ENCODE measurements around the gene ZNF284.
"Not testable (repeated sequence)": the region's sequence is repeated elsewhere in the genome, so short reads cannot be mapped to it uniquely, and the experiment has no call there.

ZNF284 gene

GRCh38 chr19:44111910-44112463, 40.0 kb downstream of the ZNF284 start:
- DNase-seq (ENCODE audit: low spot score), result peak; percentile 96

DNA sequence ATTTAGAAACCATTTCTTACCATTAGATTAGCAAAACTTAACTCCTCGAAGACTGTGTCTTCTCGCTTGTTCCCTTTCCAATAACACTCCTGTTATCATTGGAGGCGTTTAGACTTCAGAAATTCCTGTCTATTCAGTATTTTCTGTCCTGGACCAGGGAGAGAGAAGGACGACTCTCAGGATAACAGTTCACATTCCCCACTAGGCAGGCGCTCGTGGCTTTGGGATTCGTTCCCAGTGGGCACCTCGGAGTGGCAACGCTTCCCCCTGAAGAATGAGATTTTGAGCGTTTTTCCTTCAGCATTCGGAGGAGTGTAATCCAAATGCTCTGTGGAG, 40.8 kb downstream of the ZNF284 start:
- no peak for DNase-seq (ENCODE audit: low spot score)

DNA sequence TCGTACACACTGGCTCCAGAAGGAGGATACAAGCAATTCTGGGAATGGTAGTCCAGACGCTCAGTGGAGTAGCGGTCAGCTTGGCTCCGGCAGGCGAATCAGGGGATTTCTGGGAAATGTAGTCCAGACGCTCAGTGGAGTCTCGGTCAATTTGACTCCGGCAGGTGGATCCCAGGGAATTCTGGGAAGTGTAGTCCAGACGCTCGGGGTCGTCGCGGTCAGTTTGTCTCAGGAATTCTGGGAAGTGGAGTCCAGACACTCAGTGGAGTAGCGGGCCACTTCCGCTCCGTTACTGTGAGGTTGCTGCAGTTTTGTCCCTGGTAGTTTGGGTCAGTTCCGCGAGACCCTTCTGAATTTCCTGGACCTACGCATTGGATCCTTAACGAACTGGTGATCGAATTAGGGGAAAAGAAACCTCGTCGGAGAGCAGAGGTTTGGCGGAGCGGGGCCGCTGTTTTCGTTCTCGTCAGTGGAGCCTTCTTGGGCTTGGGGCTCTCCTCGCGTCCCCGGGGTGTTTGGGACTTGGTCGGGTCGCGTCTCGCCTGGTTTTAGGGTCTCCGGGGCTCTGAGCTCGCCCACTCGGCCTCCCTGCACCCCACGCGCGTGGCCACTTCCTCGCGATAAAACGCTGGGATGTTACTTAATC, 41.3 kb downstream of the ZNF284 start, which contains the start of gene ZNF225:
Gene ZNF225 (plus strand): TSS at position 262 of the 646 bp plus-strand sequence. CDS start 2,429 bp downstream, outside the sequence.
- peak; percentile 99 for DNase-seq (ENCODE audit: low spot score)

DNA sequence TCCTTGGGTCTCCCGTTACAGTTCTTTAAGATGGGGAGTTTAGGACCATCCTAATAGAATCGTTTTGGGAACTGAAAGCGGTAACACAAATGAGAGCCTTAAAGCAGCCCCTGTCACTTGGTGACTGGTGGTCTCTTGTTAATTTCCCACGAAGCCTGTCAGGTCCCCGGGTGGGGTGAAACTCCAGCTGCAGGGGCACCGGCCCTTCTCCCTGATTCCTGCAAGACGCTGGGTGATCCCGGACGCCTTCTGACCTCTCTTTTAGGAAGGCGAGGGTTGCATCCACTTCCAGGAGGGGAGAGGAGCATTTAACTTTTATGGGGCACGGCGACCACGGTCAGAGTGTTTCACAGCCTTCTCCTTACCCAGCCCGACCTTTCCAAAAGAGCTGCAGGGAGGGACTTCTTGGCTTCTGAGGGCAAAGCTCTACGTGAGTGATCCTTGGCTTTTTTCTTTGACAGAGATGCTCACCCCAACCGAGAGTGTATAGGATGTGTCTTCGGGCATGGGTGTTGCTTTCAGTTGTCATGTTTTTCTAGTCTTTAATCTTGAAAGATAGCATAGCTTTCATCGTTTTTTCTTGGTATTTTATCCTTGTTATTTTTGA, 41.9 kb downstream of the ZNF284 start:
- peak; percentile 39 for DNase-seq (ENCODE audit: low spot score)

DNA sequence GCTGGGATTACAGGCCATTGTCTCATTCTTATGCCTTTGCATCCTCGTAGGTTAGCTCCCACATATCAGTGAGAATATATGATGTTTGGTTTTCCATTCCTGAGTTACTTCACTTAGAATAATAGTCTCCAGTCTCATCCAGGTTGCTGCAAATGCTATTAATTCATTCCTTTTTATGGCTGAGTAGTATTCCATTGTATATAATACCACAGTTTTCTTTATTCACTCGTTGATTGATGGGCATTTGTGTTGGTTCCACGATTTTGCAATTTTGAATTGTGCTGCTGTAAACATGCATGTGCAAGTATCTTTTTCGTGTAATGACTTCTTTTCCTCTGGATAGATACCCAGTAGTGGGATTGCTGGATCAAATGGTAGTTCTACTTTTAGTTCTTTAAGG, 49.2 kb downstream of the ZNF284 start:
- DNase-seq (ENCODE audit: low spot score), result not testable (repeated sequence)

- no peak for DNase-seq (ENCODE audit: low spot score)
Measured at GRCh38 chr19:44131955-44132354, 60.0 kb downstream of the ZNF284 start.
